HCT116 (cell line): ENCODE measurements around the gene TEX2. TPM values are rescaled to one million over a fixed set of nuclear protein-coding genes. Genes with fewer than 3 reads are reported as not detected.

ENCODE experiments used
- ATAC-seq: fragments of 200-7000 bp; cut with Tn5 transposase; 2 replicates; pipeline ENCODE4 v1.9.1; 2020; ENCODE audit warnings: mild to moderate bottlenecking, moderate library complexity
- BruUV-seq: library from RNA; stranded (reverse); fragments of 400-500 nt; replicated peaks from 2 replicates; lab custom pipeline; 2021; lab: Mats Ljungman, UMichigan
- CTCF ChIA-PET: fragments of 300-600 bp; sonication (Branson Sonifier 250); formaldehyde crosslinking; loops from one replicate; lab custom pipeline; 2021; ENCODE audit warnings: antibody characterized with exemption; lab: Charles Lee
- POLR2A ChIA-PET: fragments of 300-600, 350-600 bp; sonication (Branson Sonifier 250); formaldehyde crosslinking; loops from one replicate; lab custom pipeline; 2021; ENCODE audit warnings: antibody characterized with exemption; lab: Charles Lee
- RAD21 ChIA-PET, 2 experiments: fragments of 300-600 bp; sonication (Branson Sonifier 250); formaldehyde crosslinking; loops; one replicate each; lab custom pipeline; 2023; ENCODE audit warnings: low total read pairs in 2 of 2; ENCODE audit not compliant: uncharacterized antibody in 2 of 2, unreplicated experiment in 2 of 2, low non-redundant PET in 1 of 2; lab: Charles Lee
- DNase-seq: peaks from one replicate; pipeline ENCODE4 v3.0.0-alpha.2; 2010; ENCODE audit warnings: low read depth, low spot score
- H2AFZ ChIP-seq: fragments of 200-600 bp; shearing (Covaris generic), sonication (generic); 2 replicates; pipeline ENCODE4 v1.6.1; 2017; ENCODE audit warnings: low read depth, mixed run types, mixed read lengths, antibody characterized with exemption, low read length; ENCODE audit not compliant: poor library complexity, severe bottlenecking
- H3K27ac ChIP-seq: 2 replicates; pipeline ENCODE4 v1.5.1; 2012; ENCODE audit warnings: low read depth, low read length
- H3K27me3 ChIP-seq: fragments of 200-600 bp; sonication (generic); 2 replicates; pipeline ENCODE4 v1.6.1; 2016; ENCODE audit warnings: mixed run types, low read length, mixed read lengths; ENCODE audit not compliant: insufficient read depth
- H3K36me3 ChIP-seq, 2 experiments: fragments of 200-500 bp in 1 of 2; fragments of 200-600 bp in 1 of 2; sonication (Bioruptor generic) in 1 of 2; sonication (generic) in 1 of 2; 2 replicates each; pipeline versions ENCODE4 v1.5.1 to v1.6.1; 2014 to 2016; ENCODE audit warnings: low read length in 2 of 2, inconsistent platforms in 1 of 2, mixed read lengths in 1 of 2, mixed run types in 1 of 2; ENCODE audit not compliant: insufficient read depth in 2 of 2, control insufficient read depth in 1 of 2
- H3K4me1 ChIP-seq, 2 experiments: fragments of 200-600 bp in 1 of 2; sonication (generic) in 1 of 2; 2 replicates each; pipeline versions ENCODE4 v1.5.1 to v1.6.1; 2012 to 2017; ENCODE audit warnings: low read length in 2 of 2, inconsistent platforms in 1 of 2, mild to moderate bottlenecking in 1 of 2, mixed read lengths in 1 of 2, mixed run types in 1 of 2, moderate library complexity in 1 of 2; ENCODE audit not compliant: insufficient read depth in 2 of 2, control insufficient read depth in 1 of 2
- H3K4me2 ChIP-seq: fragments of 200-600 bp; sonication (generic); 2 replicates; pipeline ENCODE4 v1.6.1; 2017; ENCODE audit warnings: mixed run types, low read length, mixed read lengths
- H3K4me3 ChIP-seq, 2 experiments: fragments of 200-600 bp in 1 of 2; sonication (generic) in 1 of 2; replicated peaks in 1 of 2; 2 replicates each; pipeline ENCODE4 v1.5.1; 2011 to 2016; ENCODE audit warnings: low read length in 2 of 2, control low read depth in 1 of 2, low read depth in 1 of 2, mild to moderate bottlenecking in 1 of 2, mixed read lengths in 1 of 2, mixed run types in 1 of 2
- H3K79me2 ChIP-seq: fragments of 200-600 bp; sonication (generic); 2 replicates; pipeline ENCODE4 v1.6.1; 2017; ENCODE audit warnings: mild to moderate bottlenecking, mixed run types, low read length, moderate library complexity, mixed read lengths; ENCODE audit not compliant: insufficient read depth
- H3K9ac ChIP-seq: fragments of 200-600 bp; sonication (generic); 2 replicates; pipeline ENCODE4 v1.6.1; 2016; ENCODE audit warnings: low read length, mixed read lengths
- H3K9me2 ChIP-seq: fragments of 200-600 bp; sonication (generic), shearing (Covaris generic); 2 replicates; pipeline ENCODE4 v1.6.1; 2017; ENCODE audit warnings: mixed run types, mild to moderate bottlenecking, moderate library complexity; ENCODE audit not compliant: insufficient read depth
- H3K9me3 ChIP-seq, 2 experiments: fragments of 200-500 bp in 1 of 2; fragments of 200-600 bp in 1 of 2; sonication (Bioruptor generic) in 1 of 2; sonication (generic) in 1 of 2; 2 replicates each; pipeline ENCODE4 v1.6.1; 2014 to 2017; ENCODE audit warnings: low read length in 2 of 2, mixed read lengths in 2 of 2, inconsistent platforms in 1 of 2, low read depth in 1 of 2, mild to moderate bottlenecking in 1 of 2, mixed run types in 1 of 2, moderate library complexity in 1 of 2; ENCODE audit not compliant: control insufficient read depth in 1 of 2, insufficient read depth in 1 of 2
- H4K20me1 ChIP-seq: fragments of 200-600 bp; sonication (generic), shearing (Covaris generic); 2 replicates; pipeline ENCODE4 v1.6.1; 2017; ENCODE audit warnings: mixed run types, mild to moderate bottlenecking, moderate library complexity; ENCODE audit not compliant: insufficient read depth
- CTCF ChIP-seq, 3 experiments: fragments of 200-600 bp in 1 of 3; sonication (generic) in 1 of 3; IDR thresholded peaks in 2 of 3; conservative IDR thresholded peaks in 1 of 3; 2 replicates each; pipeline ENCODE4 v1.5.1; 2012 to 2017; ENCODE audit warnings: low read depth in 2 of 3, low read length in 2 of 3, antibody characterized with exemption in 1 of 3, borderline replicate concordance in 1 of 3, control low read depth in 1 of 3, mild to moderate bottlenecking in 1 of 3, mixed read lengths in 1 of 3, mixed run types in 1 of 3, moderate library complexity in 1 of 3; ENCODE audit not compliant: insufficient read depth in 1 of 3
- EZH2 ChIP-seq: fragments of 200-600 bp; sonication (generic); IDR thresholded peaks from 2 replicates; pipeline ENCODE4 v1.6.1; 2017; ENCODE audit warnings: antibody characterized with exemption, mixed run types
- FOSL1 ChIP-seq: IDR thresholded peaks from 2 replicates; pipeline ENCODE4 v1.6.1; 2012; ENCODE audit warnings: low read depth
- POLR2A ChIP-seq: IDR thresholded peaks from 2 replicates; pipeline ENCODE4 v1.7.0; 2011; ENCODE audit warnings: borderline replicate concordance; ENCODE audit not compliant: insufficient read depth, insufficient read length; ENCODE audit errors: extremely low read depth
- REST ChIP-seq: IDR thresholded peaks from 2 replicates; pipeline ENCODE4 v1.6.1; 2012; ENCODE audit warnings: low read depth
- YY1 ChIP-seq: IDR thresholded peaks from 2 replicates; pipeline ENCODE4 v1.6.1; 2011; ENCODE audit warnings: low read length, low read depth, moderate library complexity, mild to moderate bottlenecking; ENCODE audit not compliant: insufficient replicate concordance; ENCODE audit errors: extremely low read depth
- ZFX ChIP-seq: fragments of 450-650 bp; IDR thresholded peaks from 2 replicates; pipeline ENCODE4 v1.6.1; 2017
- ZNF274 ChIP-seq: fragments of 200-500 bp; sonication (Bioruptor generic); IDR thresholded peaks from 2 replicates; pipeline ENCODE4 v1.6.1; 2014; ENCODE audit warnings: mild to moderate bottlenecking, low read depth, low read length, inconsistent platforms
- intact Hi-C: fragments of 100-400 bp; cut with micrococcal nuclease; formaldehyde crosslinking; loops from 2 replicates; pipeline ENCODE4 v1.10.0; 2022
- total RNA-seq: library from RNA; stranded (reverse); gene quantifications from one replicate; pipeline ENCODE4 v1.2.1, GENCODE V29; 2021; ENCODE audit not compliant: unreplicated experiment

TEX2 gene
- total RNA-seq, 1 experiment from 2014 or later = 24.6 TPM

- Histone ChIP-seq H4K20me1 (no peaks in the 10 kb centered on the region), H2AFZ (no peak overlapping the region), H3K4me3 (no peak overlapping the region), H3K9ac (no peak overlapping the region), H3K36me3 (no peaks in the 10 kb centered on the region), H3K79me2 (no peaks in the 10 kb centered on the region), H3K27ac (no peak overlapping the region), H3K4me1 (peaks cover 0 to 10% of the 10 kb centered on the region in 2 experiments; a peak in 2 of 4 replicates), H3K9me3 (no peaks in the 10 kb centered on the region), H3K27me3 (no peaks in the 10 kb centered on the region), H3K4me2 (no peak overlapping the region), H3K9me2 (no peaks in the 10 kb centered on the region)
- intact Hi-C loops = no loop called here
- no TSS peak for BruUV-seq
- TF ChIP-seq ZFX (no peak), POLR2A (no peak), EZH2 (no peak), CTCF (IDR thresholded peaks at IDR 0.05 in 2 of 3, conservative IDR thresholded peaks at IDR 0.05 in 1 of 3; ENCODE audit: borderline replicate concordance in 1 of 3, insufficient read depth in 1 of 3, low read depth in 2 of 3, low read length in 2 of 3) (no peak), ZNF274 (no peak), REST (no peak), YY1 (no peak), FOSL1 (no peak)
- POLR2A ChIA-PET = interaction anchor here (1.1 kb wide), 1 partner anchor 133 kb away, joined by 3 read pairs; no protein-coding TSS in a partner anchor
- DNase-seq = no peak
- no peak for ATAC-seq
- CTCF ChIA-PET = no interaction called here
- RAD21 ChIA-PET = no interaction called here
Observed at GRCh38 chr17:64277831-64278562, 14.9 kb upstream of the TEX2 start.
